Right kidney (tissue), 1 donor: ENCODE results near the gene HIRA.
"Not testable (repeated sequence)": the region's sequence is repeated elsewhere in the genome, so short reads cannot be mapped to it uniquely, and the experiment has no call there.

ENCODE experiments used
- DNase-seq: peaks from one replicate; pipeline ENCODE4 v3.0.0-alpha.2; 2016

The HIRA gene

GRCh38 chr22:19325296-19325948 is 106.1 kb downstream of the HIRA start:
- DNase-seq = no peak

- DNase-seq = not testable (repeated sequence)
Measured at GRCh38 chr22:19323420-19323819, 108.1 kb downstream of the HIRA start.

GRCh38 chr22:19321757-19322156 is 109.8 kb downstream of the HIRA start:
- no peak for DNase-seq

GRCh38 chr22:19320136-19320535 is 111.4 kb downstream of the HIRA start:
- DNase-seq = not testable (repeated sequence)

- DNase-seq = no peak
Measured at GRCh38 chr22:19319281-19319680, 112.3 kb downstream of the HIRA start.

- DNase-seq = no peak
Measured at GRCh38 chr22:19317865-19318264, 113.7 kb downstream of the HIRA start.

GRCh38 chr22:19307872-19308271 is 123.7 kb downstream of the HIRA start:
- no peak for DNase-seq

GRCh38 chr22:19306535-19306934 is 125.0 kb downstream of the HIRA start:
- not testable (repeated sequence) for DNase-seq

- DNase-seq = no peak
Measured at GRCh38 chr22:19304547-19304946, 127.0 kb downstream of the HIRA start.

- DNase-seq = no peak
Measured at GRCh38 chr22:19303785-19304184, 127.7 kb downstream of the HIRA start.

GRCh38 chr22:19295733-19296132 is 135.8 kb downstream of the HIRA start:
- DNase-seq = no peak

GRCh38 chr22:19292458-19293230 is 138.9 kb downstream of the HIRA start:
- no peak for DNase-seq

GRCh38 chr22:19291580-19292457 is 139.7 kb downstream of the HIRA start, which contains the start of gene CLTCL1:
TSS of gene CLTCL1 (minus strand) at chr22:19291719. CDS start at chr22:19291641, 78 bp downstream.
- DNase-seq = peak; percentile 95

GRCh38 chr22:19291218-19291579 is 140.3 kb downstream of the HIRA start:
- DNase-seq = peak; percentile 83

- no peak for DNase-seq
Measured at GRCh38 chr22:19290400-19291217, 140.9 kb downstream of the HIRA start.

GRCh38 chr22:19289475-19290161 is 141.9 kb downstream of the HIRA start:
- DNase-seq = no peak

GRCh38 chr22:19287889-19288288 is 143.6 kb downstream of the HIRA start:
- DNase-seq = no peak

- no peak for DNase-seq
Measured at GRCh38 chr22:19287076-19287707, 144.3 kb downstream of the HIRA start.

- DNase-seq = no peak
Measured at GRCh38 chr22:19285831-19286230, 145.7 kb downstream of the HIRA start.
